AG04450 (cell line): ENCODE data around the gene FAM186B. TPM values are rescaled to one million over a fixed set of nuclear protein-coding genes. Genes with fewer than 3 reads are reported as not detected.

Source experiments
- CTCF ChIA-PET: fragments of 300-600, 350-600 bp; formaldehyde crosslinking; extraction: SDS; loops from one replicate; lab custom pipeline; 2022; ENCODE audit warnings: antibody characterized with exemption, inconsistent platforms; lab: Charles Lee
- POLR2A ChIA-PET: fragments of 350-600 bp; formaldehyde crosslinking; extraction: SDS; loops from one replicate; lab custom pipeline; 2021; ENCODE audit warnings: antibody characterized with exemption, inconsistent platforms; lab: Yijun Ruan, JAX
- DNase-seq: peaks from one replicate; pipeline ENCODE4 v3.0.0-alpha.2; 2011; ENCODE audit warnings: low read depth, low spot score
- H3K27ac ChIP-seq: one replicate; pipeline ENCODE4 v1.5.1; 2012; ENCODE audit warnings: low read depth, low read length, control low read depth
- H3K27me3 ChIP-seq: one replicate; pipeline ENCODE4 v1.6.0; 2012; ENCODE audit warnings: low read length; ENCODE audit not compliant: control insufficient read depth, insufficient read depth
- H3K4me3 ChIP-seq: 2 replicates; pipeline ENCODE4 v1.5.1; 2011; ENCODE audit warnings: mild to moderate bottlenecking, low read depth, low read length, control low read depth
- H3K9me3 ChIP-seq: 2 replicates; pipeline ENCODE4 v1.5.1; 2012; ENCODE audit warnings: low read length; ENCODE audit not compliant: control insufficient read depth, insufficient read depth
- polyA plus RNA-seq: library from polyadenylated mRNA; depleted of rRNA; stranded (reverse); fragments of >200 nt; gene quantifications from 2 replicates; pipeline ENCODE4 v1.2.3, GENCODE V29; 2011
- TF ChIP-seq, protein P1 (sequence below): IDR thresholded peaks from 2 replicates; pipeline ENCODE4 v1.5.1; 2011; ENCODE audit warnings: low read depth, low read length, control low read depth, inconsistent platforms

Gene FAM186B
- polyA plus RNA-seq, 1 experiment = 0.05 TPM

GRCh38 chr12:49546481-49546880 lies 59.0 kb downstream of the FAM186B start:
- Histone ChIP-seq H3K27ac (no peak overlapping the region), H3K9me3 (no peaks in the 10 kb centered on the region; the same call in 1 of the 2 replicates), H3K4me3 (no peak overlapping the region), H3K27me3 (peaks cover 53% of the 10 kb centered on the region)
- DNase-seq = no peak
- POLR2A ChIA-PET = no interaction called here
- TF ChIP-seq, protein P1, sequence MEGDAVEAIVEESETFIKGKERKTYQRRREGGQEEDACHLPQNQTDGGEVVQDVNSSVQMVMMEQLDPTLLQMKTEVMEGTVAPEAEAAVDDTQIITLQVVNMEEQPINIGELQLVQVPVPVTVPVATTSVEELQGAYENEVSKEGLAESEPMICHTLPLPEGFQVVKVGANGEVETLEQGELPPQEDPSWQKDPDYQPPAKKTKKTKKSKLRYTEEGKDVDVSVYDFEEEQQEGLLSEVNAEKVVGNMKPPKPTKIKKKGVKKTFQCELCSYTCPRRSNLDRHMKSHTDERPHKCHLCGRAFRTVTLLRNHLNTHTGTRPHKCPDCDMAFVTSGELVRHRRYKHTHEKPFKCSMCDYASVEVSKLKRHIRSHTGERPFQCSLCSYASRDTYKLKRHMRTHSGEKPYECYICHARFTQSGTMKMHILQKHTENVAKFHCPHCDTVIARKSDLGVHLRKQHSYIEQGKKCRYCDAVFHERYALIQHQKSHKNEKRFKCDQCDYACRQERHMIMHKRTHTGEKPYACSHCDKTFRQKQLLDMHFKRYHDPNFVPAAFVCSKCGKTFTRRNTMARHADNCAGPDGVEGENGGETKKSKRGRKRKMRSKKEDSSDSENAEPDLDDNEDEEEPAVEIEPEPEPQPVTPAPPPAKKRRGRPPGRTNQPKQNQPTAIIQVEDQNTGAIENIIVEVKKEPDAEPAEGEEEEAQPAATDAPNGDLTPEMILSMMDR = no peak
- CTCF ChIA-PET = no interaction called here

- no peak for DNase-seq
- Histone ChIP-seq H3K27ac (no peak overlapping the region), H3K9me3 (no peaks in the 10 kb centered on the region; the same call in 1 of the 2 replicates), H3K27me3 (peaks cover 57% of the 10 kb centered on the region), H3K4me3 (no peak overlapping the region)
- TF ChIP-seq, protein P1 = no peak
- ChIA-PET POLR2A (interaction anchor here (0.6 kb wide), 1 partner anchor 179 kb away, joined by 3 read pairs; no protein-coding TSS in a partner anchor), CTCF (no interaction called here)
Measured at GRCh38 chr12:49545815-49546214, 59.6 kb downstream of the FAM186B start.

DNA sequence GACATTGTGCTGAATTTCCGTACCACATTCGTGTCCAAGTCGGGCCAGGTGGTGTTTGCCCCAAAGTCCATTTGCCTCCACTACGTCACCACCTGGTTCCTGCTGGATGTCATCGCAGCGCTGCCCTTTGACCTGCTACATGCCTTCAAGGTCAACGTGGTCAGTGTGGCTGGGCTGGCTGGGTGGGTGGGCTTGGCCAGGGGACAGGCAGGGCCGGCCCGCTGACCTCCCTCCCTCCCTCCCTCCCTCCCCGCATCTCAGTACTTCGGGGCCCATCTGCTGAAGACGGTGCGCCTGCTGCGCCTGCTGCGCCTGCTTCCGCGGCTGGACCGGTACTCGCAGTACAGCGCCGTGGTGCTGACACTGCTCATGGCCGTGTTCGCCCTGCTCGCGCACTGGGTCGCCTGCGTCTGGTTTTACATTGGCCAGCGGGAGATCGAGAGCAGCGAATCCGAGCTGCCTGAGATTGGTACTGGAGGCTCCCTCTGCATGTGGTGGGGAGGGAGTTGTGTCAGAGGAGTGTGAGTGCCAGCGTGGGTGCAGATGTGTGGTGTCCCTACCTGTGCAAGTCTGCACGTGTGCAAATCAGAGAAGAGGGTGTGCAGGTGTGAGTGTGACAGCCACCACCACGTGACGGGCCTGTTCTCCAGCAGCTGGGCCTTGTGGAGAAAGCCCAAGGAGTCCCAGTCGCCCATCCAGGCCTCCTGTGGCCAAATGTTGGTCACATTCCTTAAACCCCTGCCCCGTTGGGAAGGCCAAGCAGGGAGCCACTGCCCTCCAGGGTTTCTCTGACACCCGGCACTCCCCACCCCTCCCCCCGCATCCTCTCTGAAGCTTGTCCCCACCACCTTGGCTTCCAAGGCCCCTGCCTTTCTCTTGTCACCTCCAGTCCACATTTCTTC lies 61.3 kb downstream of the FAM186B start:
- ChIA-PET POLR2A (interaction anchor here (0.6 to 1.1 kb wide), 2 partner anchors 78 to 177 kb away, joined by 6 to 7 read pairs; partner anchors contain the start of gene SPATS2), CTCF (interaction anchor here (1.0 kb wide), 1 partner anchor 187 kb away, joined by 4 read pairs; no protein-coding TSS in a partner anchor)
- no peak for DNase-seq
- Histone ChIP-seq H3K9me3 (no peaks in the 10 kb centered on the region; the same call in 1 of the 2 replicates), H3K27ac (no peak overlapping the region), H3K27me3 (peaks cover 68% of the 10 kb centered on the region), H3K4me3 (no peak overlapping the region)
- TF ChIP-seq, protein P1 = no peak

DNA sequence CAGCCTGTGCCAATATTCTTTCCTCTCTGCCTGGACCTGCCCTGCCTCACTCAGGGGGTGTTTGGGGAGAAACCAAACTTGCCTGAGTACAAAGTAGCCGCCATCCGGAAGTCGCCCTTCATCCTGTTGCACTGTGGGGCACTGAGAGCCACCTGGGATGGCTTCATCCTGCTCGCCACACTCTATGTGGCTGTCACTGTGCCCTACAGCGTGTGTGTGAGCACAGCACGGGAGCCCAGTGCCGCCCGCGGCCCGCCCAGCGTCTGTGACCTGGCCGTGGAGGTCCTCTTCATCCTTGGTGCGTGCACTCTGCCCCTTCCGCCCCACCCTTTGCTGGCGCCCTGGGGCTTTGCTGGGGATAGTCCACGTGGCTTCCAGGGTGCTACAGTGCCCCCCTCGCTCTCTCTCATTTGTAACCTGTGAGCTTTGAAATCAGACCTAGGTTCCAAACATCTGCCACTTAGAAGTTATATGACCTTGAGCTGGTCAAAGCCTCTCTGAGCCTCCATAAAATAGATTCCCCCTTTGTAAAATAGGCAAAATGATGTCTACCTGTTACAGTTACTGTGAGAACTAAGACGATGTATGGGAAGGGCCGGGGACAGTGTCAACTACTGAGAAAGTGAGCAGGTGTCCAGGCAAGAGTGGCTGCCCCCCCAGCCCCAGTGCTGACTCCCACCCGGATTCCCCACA lies 62.1 kb downstream of the FAM186B start:
- TF ChIP-seq, protein P1 = no peak
- H3K9me3 ChIP-seq = no peaks in the 10 kb centered on the region; the same call in 1 of the 2 replicates
- DNase-seq = no peak
- ChIA-PET POLR2A (no interaction called here), CTCF (no interaction called here)
- H3K4me3 ChIP-seq = no peak overlapping the region
- no peak overlapping the region for H3K27ac ChIP-seq
- H3K27me3 ChIP-seq = peaks cover 62% of the 10 kb centered on the region
